GM21737 (cell line): Measurements from ENCODE around the gene CHMP6.
A peak's percentile ranks its signal among the peaks of the same experiment; 100 is the strongest.

Experiments used
- ATAC-seq: cut with Tn5 transposase; IDR thresholded peaks from one replicate; pipeline ENCODE4 v1.9.1; 2021; ENCODE audit warnings: mild to moderate bottlenecking, moderate library complexity; ENCODE audit not compliant: unreplicated experiment

CHMP6 gene

GRCh38 chr17:80991645-80992076 is at the start of gene CHMP6:
Gene CHMP6, plus strand, starts transcription at chr17:80991841. Its CDS starts 78 bp downstream, at chr17:80991919.
- peak; percentile 48 for ATAC-seq

GRCh38 chr17:80942423-80943345 is 49.0 kb upstream of the CHMP6 start:
- ATAC-seq = no peak

GRCh38 chr17:80943346-80944145 is 48.1 kb upstream of the CHMP6 start:
- ATAC-seq = no peak

GRCh38 chr17:80944326-80944725 is 47.3 kb upstream of the CHMP6 start:
- no peak for ATAC-seq

GRCh38 chr17:80945736-80946135 is 45.9 kb upstream of the CHMP6 start:
- no peak for ATAC-seq

GRCh38 chr17:80946449-80946848 is 45.2 kb upstream of the CHMP6 start:
- no peak for ATAC-seq

GRCh38 chr17:80947200-80947940 is 44.3 kb upstream of the CHMP6 start:
- ATAC-seq = no peak

GRCh38 chr17:80948019-80948975 is 43.3 kb upstream of the CHMP6 start:
- ATAC-seq = no peak

- no peak for ATAC-seq
These were observed 42.6 kb upstream of the CHMP6 start for GRCh38 chr17:80948976-80949450.

- no peak for ATAC-seq
These were observed 41.9 kb upstream of the CHMP6 start for GRCh38 chr17:80949451-80950421.

- ATAC-seq = no peak
These were observed 41.0 kb upstream of the CHMP6 start for GRCh38 chr17:80950466-80951120.

- ATAC-seq = no peak
These were observed 40.2 kb upstream of the CHMP6 start for GRCh38 chr17:80951121-80952090.

- ATAC-seq = no peak
These were observed 39.4 kb upstream of the CHMP6 start for GRCh38 chr17:80952291-80952690.

GRCh38 chr17:80953471-80954315 is 37.9 kb upstream of the CHMP6 start:
- no peak for ATAC-seq

- no peak for ATAC-seq
These were observed 36.6 kb upstream of the CHMP6 start for GRCh38 chr17:80955078-80955477.

- no peak for ATAC-seq
These were observed 35.9 kb upstream of the CHMP6 start for GRCh38 chr17:80955671-80956280.
